BE2C (cell line): Measurements from ENCODE around the gene RNF40.
"Not testable (repeated sequence)": the region's sequence is repeated elsewhere in the genome, so short reads cannot be mapped to it uniquely, and the experiment has no call there.

Experiments used
- DNase-seq: peaks from one replicate; pipeline ENCODE4 v3.0.0-alpha.2; 2020
- H3K27me3 ChIP-seq: fragments of 250-450 bp; sonication (Bioruptor Pico); 2 replicates; pipeline ENCODE4 v1.5.1; 2020; ENCODE audit warnings: mild to moderate bottlenecking
- H3K36me3 ChIP-seq: fragments of 250-450 bp; sonication (Bioruptor Pico); 2 replicates; pipeline ENCODE4 v1.5.1; 2020; ENCODE audit warnings: mild to moderate bottlenecking
- H3K4me1 ChIP-seq: fragments of 250-450 bp; sonication (Bioruptor Pico); 2 replicates; pipeline ENCODE4 v1.5.1; 2020
- H3K4me3 ChIP-seq: 2 replicates; pipeline ENCODE4 v1.5.1; 2011; ENCODE audit warnings: low read depth, low read length
- H3K9me3 ChIP-seq: fragments of 250-450 bp; sonication (Bioruptor Pico); 2 replicates; pipeline ENCODE4 v1.5.1; 2020
- CTCF ChIP-seq: IDR thresholded peaks from 2 replicates; pipeline ENCODE4 v1.5.1; 2012; ENCODE audit warnings: mild to moderate bottlenecking, low read depth, low read length

RNF40 gene

GRCh38 chr16:30813821-30814189 lies 51.7 kb downstream of the RNF40 start:
- peak overlapping the region; percentile 47 for H3K4me3 ChIP-seq
- no peaks in the 10 kb centered on the region for H3K9me3 ChIP-seq
- no peak for TF ChIP-seq CTCF
- no peak for DNase-seq
- peaks cover 6% of the 10 kb centered on the region; the same call in 1 of the 2 replicates for H3K4me1 ChIP-seq
- no peaks in the 10 kb centered on the region for H3K27me3 ChIP-seq
- no peaks in the 10 kb centered on the region for H3K36me3 ChIP-seq

GRCh38 chr16:30816769-30817168 lies 54.6 kb downstream of the RNF40 start:
- H3K36me3 ChIP-seq, result no peaks in the 10 kb centered on the region
- H3K27me3 ChIP-seq, result no peaks in the 10 kb centered on the region
- DNase-seq, result no peak
- TF ChIP-seq CTCF, result no peak
- no peaks in the 10 kb centered on the region; the same call in 1 of the 2 replicates for H3K9me3 ChIP-seq
- no peak overlapping the region for H3K4me3 ChIP-seq
- peaks cover 6% of the 10 kb centered on the region; the same call in 1 of the 2 replicates for H3K4me1 ChIP-seq

GRCh38 chr16:30820952-30821421 lies 58.9 kb downstream of the RNF40 start:
- Histone ChIP-seq H3K36me3 (no peaks in the 10 kb centered on the region), H3K27me3 (no peaks in the 10 kb centered on the region), H3K4me3 (no peak overlapping the region), H3K9me3 (no peaks in the 10 kb centered on the region; the same call in 1 of the 2 replicates), H3K4me1 (no peaks in the 10 kb centered on the region)
- no peak for TF ChIP-seq CTCF
- DNase-seq, result no peak

- H3K36me3 ChIP-seq, H3K27me3 ChIP-seq, H3K4me1 ChIP-seq, DNase-seq, H3K9me3 ChIP-seq, H3K4me3 ChIP-seq: not testable (repeated sequence)
These were observed 59.3 kb downstream of the RNF40 start for GRCh38 chr16:30821441-30821840.

GRCh38 chr16:30821891-30822290 lies 59.8 kb downstream of the RNF40 start:
- no peak for TF ChIP-seq CTCF
- H3K36me3 ChIP-seq, result no peaks in the 10 kb centered on the region

More at GRCh38 chr16:30821891-30822290, 59.8 kb downstream of the RNF40 start:
- DNase-seq, result no peak
- no peaks in the 10 kb centered on the region for H3K27me3 ChIP-seq
- H3K4me3 ChIP-seq, result no peak overlapping the region
- no peaks in the 10 kb centered on the region for H3K4me1 ChIP-seq
- H3K9me3 ChIP-seq, result no peaks in the 10 kb centered on the region; the same call in 1 of the 2 replicates
